LNCaP clone FGC (cell line): Measurements from ENCODE around the gene PCYT2.

ENCODE experiments used
- DNase-seq: peaks from one replicate; pipeline ENCODE4 v3.0.0-alpha.2; 2011; ENCODE audit warnings: low read depth
- H3K4me3 ChIP-seq: 2 replicates; pipeline ENCODE4 v1.5.1; 2011; ENCODE audit warnings: mild to moderate bottlenecking, low read depth, low read length, control low read depth
- CTCF ChIP-seq: IDR thresholded peaks from 2 replicates; pipeline ENCODE4 v1.5.1; 2012; ENCODE audit warnings: mild to moderate bottlenecking; ENCODE audit not compliant: control insufficient read depth, insufficient read depth; ENCODE audit errors: extremely low read depth

Gene PCYT2

GRCh38 chr17:81929253-81930141 is 18.3 kb upstream of the PCYT2 start:
- DNase-seq, result no peak
- H3K4me3 ChIP-seq, result no peak overlapping the region; the same call in 1 of the 2 replicates
- TF ChIP-seq CTCF, result no peak

- H3K4me3 ChIP-seq, result peak overlapping the region; percentile 66
- no peak for DNase-seq
- no peak for TF ChIP-seq CTCF
These were observed 17.5 kb upstream of the PCYT2 start for GRCh38 chr17:81928544-81929252.

GRCh38 chr17:81927653-81928543 is 16.7 kb upstream of the PCYT2 start, which contains the start of gene MAFG:
Gene MAFG (minus strand): TSS chr17:81927735. CDS start chr17:81923185, 4,550 bp downstream.
- TF ChIP-seq CTCF, result peak; percentile 43; the same call in 1 of the 2 replicates
- peak within 1 kb of the TSS; percentile 79 for H3K4me3 ChIP-seq
- DNase-seq, result peak; percentile 63

GRCh38 chr17:81927152-81927652 is 16.0 kb upstream of the PCYT2 start:
- no peak for DNase-seq
- peak overlapping the region; percentile 79 for H3K4me3 ChIP-seq
- TF ChIP-seq CTCF, result no peak

GRCh38 chr17:81926451-81927151 is 15.4 kb upstream of the PCYT2 start:
- DNase-seq, result peak; percentile 49

More at GRCh38 chr17:81926451-81927151, 15.4 kb upstream of the PCYT2 start:
- no peak for TF ChIP-seq CTCF
- H3K4me3 ChIP-seq, result peak overlapping the region; percentile 79
